ENCODE results near the gene IGFBP5.

DNA sequence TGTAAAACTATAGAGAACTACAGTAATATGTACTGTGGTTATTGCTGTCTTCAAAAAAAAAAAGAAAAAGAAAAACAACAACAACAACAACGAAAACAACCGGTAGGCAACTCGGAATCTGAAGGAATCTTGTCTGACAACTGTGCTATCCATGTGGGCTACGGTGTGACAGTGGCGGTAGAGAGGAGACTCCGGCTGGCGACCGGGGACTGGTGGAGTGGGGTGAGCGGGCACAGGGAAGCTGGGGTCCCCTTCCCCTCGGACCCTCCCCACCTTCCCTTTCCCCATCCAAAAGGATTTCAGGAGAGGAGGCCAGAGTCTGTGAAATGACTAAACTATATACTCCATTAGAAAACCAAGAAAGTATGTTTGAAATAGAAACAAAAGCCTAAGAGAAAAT lies 22.9 kb downstream of the IGFBP5 start:
- TF ChIP-seq, protein P1, sequence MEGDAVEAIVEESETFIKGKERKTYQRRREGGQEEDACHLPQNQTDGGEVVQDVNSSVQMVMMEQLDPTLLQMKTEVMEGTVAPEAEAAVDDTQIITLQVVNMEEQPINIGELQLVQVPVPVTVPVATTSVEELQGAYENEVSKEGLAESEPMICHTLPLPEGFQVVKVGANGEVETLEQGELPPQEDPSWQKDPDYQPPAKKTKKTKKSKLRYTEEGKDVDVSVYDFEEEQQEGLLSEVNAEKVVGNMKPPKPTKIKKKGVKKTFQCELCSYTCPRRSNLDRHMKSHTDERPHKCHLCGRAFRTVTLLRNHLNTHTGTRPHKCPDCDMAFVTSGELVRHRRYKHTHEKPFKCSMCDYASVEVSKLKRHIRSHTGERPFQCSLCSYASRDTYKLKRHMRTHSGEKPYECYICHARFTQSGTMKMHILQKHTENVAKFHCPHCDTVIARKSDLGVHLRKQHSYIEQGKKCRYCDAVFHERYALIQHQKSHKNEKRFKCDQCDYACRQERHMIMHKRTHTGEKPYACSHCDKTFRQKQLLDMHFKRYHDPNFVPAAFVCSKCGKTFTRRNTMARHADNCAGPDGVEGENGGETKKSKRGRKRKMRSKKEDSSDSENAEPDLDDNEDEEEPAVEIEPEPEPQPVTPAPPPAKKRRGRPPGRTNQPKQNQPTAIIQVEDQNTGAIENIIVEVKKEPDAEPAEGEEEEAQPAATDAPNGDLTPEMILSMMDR (IDR thresholded peaks at IDR 0.05; ENCODE audit: low read depth, low read length) = no peak
- TF ChIP-seq EZH2phosphoT487 (IDR thresholded peaks at IDR 0.05; ENCODE audit: low read depth) = no peak
